ENCODE results near the gene TM7SF2. TPM values are rescaled to one million over a fixed set of nuclear protein-coding genes. Genes with fewer than 3 reads are reported as not detected.

The TM7SF2 gene
- total RNA-seq, 4 donors from 2014 or later: 29.4 to 59.5 (median 42.3) TPM

GRCh38 chr11:65085446-65085845 is 26.2 kb upstream of the TM7SF2 start:
- in situ Hi-C loops (cut with MboI; ENCODE audit: low pct_ligation_motif_present in 1 of 4, low pct_unique_long_range_greater_than_20kb in 1 of 4, low sequenced_read_pairs in 3 of 4): no loop called here
- no peaks in the 10 kb centered on the region for H3K9me3 ChIP-seq
- 91% methylated on average over 4 of the region's 4 CpGs; no CpG with 5 or more reads in 1 of the 2 donors for WGBS, 2 donors (ENCODE audit: low coverage in 1 of 2)
- H3K4me3 ChIP-seq: no peak overlapping the region
- intact Hi-C loops (cut with DNase I; ENCODE audit: low total_unique reads): no loop called here
- DNase-seq: no peak
- H3K36me3 ChIP-seq: peaks cover 0 to 12% (median 0%) of the 10 kb centered on the region in 4 donors
- H3K27ac ChIP-seq: no peak overlapping the region
- TF ChIP-seq, protein P1, sequence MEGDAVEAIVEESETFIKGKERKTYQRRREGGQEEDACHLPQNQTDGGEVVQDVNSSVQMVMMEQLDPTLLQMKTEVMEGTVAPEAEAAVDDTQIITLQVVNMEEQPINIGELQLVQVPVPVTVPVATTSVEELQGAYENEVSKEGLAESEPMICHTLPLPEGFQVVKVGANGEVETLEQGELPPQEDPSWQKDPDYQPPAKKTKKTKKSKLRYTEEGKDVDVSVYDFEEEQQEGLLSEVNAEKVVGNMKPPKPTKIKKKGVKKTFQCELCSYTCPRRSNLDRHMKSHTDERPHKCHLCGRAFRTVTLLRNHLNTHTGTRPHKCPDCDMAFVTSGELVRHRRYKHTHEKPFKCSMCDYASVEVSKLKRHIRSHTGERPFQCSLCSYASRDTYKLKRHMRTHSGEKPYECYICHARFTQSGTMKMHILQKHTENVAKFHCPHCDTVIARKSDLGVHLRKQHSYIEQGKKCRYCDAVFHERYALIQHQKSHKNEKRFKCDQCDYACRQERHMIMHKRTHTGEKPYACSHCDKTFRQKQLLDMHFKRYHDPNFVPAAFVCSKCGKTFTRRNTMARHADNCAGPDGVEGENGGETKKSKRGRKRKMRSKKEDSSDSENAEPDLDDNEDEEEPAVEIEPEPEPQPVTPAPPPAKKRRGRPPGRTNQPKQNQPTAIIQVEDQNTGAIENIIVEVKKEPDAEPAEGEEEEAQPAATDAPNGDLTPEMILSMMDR (IDR thresholded peaks at IDR 0.05): no peak
- no peak for TF ChIP-seq POLR2AphosphoS5 (IDR thresholded peaks at IDR 0.05)
- TF ChIP-seq POLR2A (IDR thresholded peaks at IDR 0.05): no peak
- H3K27me3 ChIP-seq: no peaks in the 10 kb centered on the region
- peaks cover 11 to 21% (median 15%) of the 10 kb centered on the region in 4 donors for H3K4me1 ChIP-seq

- peaks cover 11 to 21% (median 15%) of the 10 kb centered on the region in 4 donors for H3K4me1 ChIP-seq
- intact Hi-C loops (cut with DNase I; ENCODE audit: low total_unique reads): no loop called here
- H3K9me3 ChIP-seq: no peaks in the 10 kb centered on the region
- 91% methylated on average over 9 of the region's 9 CpGs; no CpG with 5 or more reads in 1 of the 2 donors for WGBS, 2 donors (ENCODE audit: low coverage in 1 of 2)
- TF ChIP-seq EP300 (IDR thresholded peaks at IDR 0.05; ENCODE audit: low read depth) (no peak), POLR2AphosphoS5 (IDR thresholded peaks at IDR 0.05) (no peak), POLR2A (IDR thresholded peaks at IDR 0.05) (no peak)
- TF ChIP-seq, protein P1 (IDR thresholded peaks at IDR 0.05): no peak
- no peak for DNase-seq
- H3K36me3 ChIP-seq: peaks cover 0 to 12% (median 0%) of the 10 kb centered on the region in 4 donors
- in situ Hi-C loops (cut with MboI; ENCODE audit: low pct_ligation_motif_present in 1 of 4, low pct_unique_long_range_greater_than_20kb in 1 of 4, low sequenced_read_pairs in 3 of 4): no loop called here
- H3K27ac ChIP-seq: no peak overlapping the region
- no peak overlapping the region for H3K4me3 ChIP-seq
- no peaks in the 10 kb centered on the region for H3K27me3 ChIP-seq
These were observed 24.9 kb upstream of the TM7SF2 start for GRCh38 chr11:65086809-65087208.

- DNase-seq: no peak
- TF ChIP-seq POLR2A (IDR thresholded peaks at IDR 0.05) (no peak), POLR2AphosphoS5 (IDR thresholded peaks at IDR 0.05) (no peak), EP300 (IDR thresholded peaks at IDR 0.05; ENCODE audit: low read depth) (no peak)
- TF ChIP-seq, protein P1 (IDR thresholded peaks at IDR 0.05): no peak
- no peak overlapping the region for H3K27ac ChIP-seq
- in situ Hi-C loops (cut with MboI; ENCODE audit: low pct_ligation_motif_present in 1 of 4, low pct_unique_long_range_greater_than_20kb in 1 of 4, low sequenced_read_pairs in 3 of 4) (no loop called here), intact Hi-C loops (cut with DNase I; ENCODE audit: low total_unique reads) (no loop called here)
- no peaks in the 10 kb centered on the region for H3K9me3 ChIP-seq
- peaks cover 0 to 12% (median 0%) of the 10 kb centered on the region in 4 donors for H3K36me3 ChIP-seq
- no peak overlapping the region for H3K4me3 ChIP-seq
- 90 to 95% methylated on average over 10 to 11 of the region's 11 CpGs for WGBS, 2 donors (ENCODE audit: low coverage in 1 of 2)
- H3K4me1 ChIP-seq: peaks cover 11 to 21% (median 15%) of the 10 kb centered on the region in 4 donors
- H3K27me3 ChIP-seq: no peaks in the 10 kb centered on the region
These were observed 24.5 kb upstream of the TM7SF2 start for GRCh38 chr11:65087216-65087615.

DNA sequence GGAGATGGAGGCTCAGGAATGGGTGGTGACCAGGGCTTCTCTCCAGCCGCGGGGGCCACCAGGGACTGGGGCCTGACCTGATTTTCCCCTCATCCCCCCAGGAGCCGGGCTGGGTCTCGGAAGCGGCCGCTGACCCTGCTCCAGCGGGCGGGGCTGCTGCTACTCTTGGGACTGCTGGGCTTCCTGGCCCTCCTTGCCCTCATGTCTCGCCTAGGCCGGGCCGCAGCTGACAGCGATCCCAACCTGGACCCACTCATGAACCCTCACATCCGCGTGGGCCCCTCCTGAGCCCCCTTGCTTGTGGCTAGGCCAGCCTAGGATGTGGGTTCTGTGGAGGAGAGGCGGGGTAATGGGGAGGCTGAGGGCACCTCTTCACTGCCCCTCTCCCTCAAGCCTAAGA is 23.8 kb upstream of the TM7SF2 start:
- Histone ChIP-seq H3K9me3 (no peaks in the 10 kb centered on the region), H3K27me3 (no peaks in the 10 kb centered on the region), H3K36me3 (peaks cover 0 to 12% (median 0%) of the 10 kb centered on the region in 4 donors), H3K4me3 (no peak overlapping the region), H3K27ac (no peak overlapping the region), H3K4me1 (peaks cover 11 to 21% (median 15%) of the 10 kb centered on the region in 4 donors)
- 98% methylated on average over 15 of the region's 15 CpGs; no CpG with 5 or more reads in 1 of the 2 donors for WGBS, 2 donors (ENCODE audit: low coverage in 1 of 2)
- DNase-seq: no peak
- no peak for TF ChIP-seq EP300 (IDR thresholded peaks at IDR 0.05; ENCODE audit: low read depth)
- TF ChIP-seq, protein P1 (IDR thresholded peaks at IDR 0.05): no peak
- no peak for TF ChIP-seq POLR2A (IDR thresholded peaks at IDR 0.05)
- intact Hi-C loops (cut with DNase I; ENCODE audit: low total_unique reads) (no loop called here), in situ Hi-C loops (cut with MboI; ENCODE audit: low pct_ligation_motif_present in 1 of 4, low pct_unique_long_range_greater_than_20kb in 1 of 4, low sequenced_read_pairs in 3 of 4) (no loop called here)
